ENCODE data around the gene GATAD2A.
"Not testable (repeated sequence)": the region's sequence is repeated elsewhere in the genome, so short reads cannot be mapped to it uniquely, and the experiment has no call there.

Gene GATAD2A, protein sequence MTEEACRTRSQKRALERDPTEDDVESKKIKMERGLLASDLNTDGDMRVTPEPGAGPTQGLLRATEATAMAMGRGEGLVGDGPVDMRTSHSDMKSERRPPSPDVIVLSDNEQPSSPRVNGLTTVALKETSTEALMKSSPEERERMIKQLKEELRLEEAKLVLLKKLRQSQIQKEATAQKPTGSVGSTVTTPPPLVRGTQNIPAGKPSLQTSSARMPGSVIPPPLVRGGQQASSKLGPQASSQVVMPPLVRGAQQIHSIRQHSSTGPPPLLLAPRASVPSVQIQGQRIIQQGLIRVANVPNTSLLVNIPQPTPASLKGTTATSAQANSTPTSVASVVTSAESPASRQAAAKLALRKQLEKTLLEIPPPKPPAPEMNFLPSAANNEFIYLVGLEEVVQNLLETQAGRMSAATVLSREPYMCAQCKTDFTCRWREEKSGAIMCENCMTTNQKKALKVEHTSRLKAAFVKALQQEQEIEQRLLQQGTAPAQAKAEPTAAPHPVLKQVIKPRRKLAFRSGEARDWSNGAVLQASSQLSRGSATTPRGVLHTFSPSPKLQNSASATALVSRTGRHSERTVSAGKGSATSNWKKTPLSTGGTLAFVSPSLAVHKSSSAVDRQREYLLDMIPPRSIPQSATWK

DNA sequence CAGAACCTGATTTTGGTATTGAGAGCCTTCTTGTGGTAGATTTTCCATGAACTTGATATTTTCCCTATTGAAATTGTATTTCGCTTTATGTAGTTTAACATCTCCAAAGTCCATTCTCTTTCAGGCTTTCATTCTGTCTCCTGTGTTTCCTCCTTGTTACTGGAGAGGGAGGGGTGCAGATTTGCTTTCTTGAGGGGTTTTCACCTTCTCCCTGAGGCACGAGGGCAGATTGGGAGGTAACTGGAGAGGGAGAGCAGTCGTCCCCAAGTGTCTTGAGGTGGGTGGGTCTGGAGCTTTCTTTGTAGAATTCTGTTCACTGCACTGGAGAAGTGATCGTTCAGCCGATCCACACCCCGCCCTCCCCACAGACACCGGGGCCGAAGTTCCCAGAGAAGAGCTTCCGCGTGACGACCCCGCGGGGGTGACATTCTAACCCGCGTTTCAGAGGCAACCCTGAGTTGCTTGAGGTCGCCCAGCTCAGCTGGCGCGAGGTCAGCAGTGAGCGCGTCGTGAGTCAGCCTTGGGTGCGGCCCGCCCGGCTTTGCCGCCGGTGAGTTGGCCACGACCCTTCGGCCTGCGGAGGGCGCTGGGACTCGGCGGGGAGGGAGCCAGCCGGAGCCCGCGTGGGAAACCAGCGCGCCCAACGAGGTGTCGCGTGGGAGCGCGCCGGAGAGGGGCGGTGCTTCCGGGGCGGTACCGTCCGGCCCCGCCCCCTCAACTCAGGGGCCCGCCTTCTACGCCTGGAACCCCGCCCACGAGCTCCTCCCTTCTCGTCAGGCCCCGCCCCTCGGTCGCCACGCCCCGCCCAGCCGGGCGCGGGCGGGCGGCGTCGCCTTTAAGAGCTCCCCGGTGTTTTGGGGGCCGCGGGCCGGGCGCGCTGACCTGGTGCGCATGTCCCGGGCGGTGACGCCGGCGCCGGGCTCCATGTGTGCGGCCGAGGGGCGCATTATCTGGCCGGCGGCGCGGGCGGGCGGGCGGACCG is at the start of gene GATAD2A:
Gene GATAD2A (plus strand): TSS at position 797 of the 982 bp plus-strand sequence. CDS start 59,671 bp downstream, outside the sequence.
- DNase-seq = peak; percentile 90

GRCh38 chr19:19356500-19356899 is 49.0 kb upstream of the GATAD2A start:
- DNase-seq = no peak

- no peak for DNase-seq
These were observed 48.4 kb upstream of the GATAD2A start for GRCh38 chr19:19356901-19357566.

DNA sequence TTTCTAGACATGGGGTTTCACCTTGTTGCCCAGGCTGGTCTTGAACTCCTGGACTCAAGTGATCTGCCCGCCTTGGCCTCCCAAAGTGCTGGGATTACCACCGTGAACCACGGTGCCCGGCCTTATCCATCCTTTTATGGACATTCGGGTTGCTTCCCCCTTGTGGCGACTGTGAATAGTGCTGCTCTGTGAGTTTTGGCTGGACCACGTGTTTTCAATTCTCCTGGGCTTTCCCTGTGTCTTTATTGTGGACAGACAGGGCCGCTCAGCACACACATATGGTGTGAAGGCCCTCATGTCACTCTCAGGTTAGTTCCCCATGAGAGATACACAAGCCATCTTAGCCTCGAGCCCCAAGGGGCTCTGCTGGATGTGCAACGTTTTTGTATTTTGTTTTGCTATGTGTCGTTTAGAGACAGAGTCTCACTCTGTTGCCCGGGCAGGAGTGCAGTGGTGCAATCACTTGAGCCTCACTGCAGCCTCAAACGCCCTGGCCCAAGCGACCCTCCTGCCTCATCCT is 44.3 kb upstream of the GATAD2A start:
- DNase-seq = peak; percentile 78

GRCh38 chr19:19362075-19362474 is 43.4 kb upstream of the GATAD2A start:
- no peak for DNase-seq

GRCh38 chr19:19366434-19367396 is 38.8 kb upstream of the GATAD2A start:
- peak; percentile 76 for DNase-seq

- no peak for DNase-seq
These were observed 37.4 kb upstream of the GATAD2A start for GRCh38 chr19:19368087-19368486.

DNA sequence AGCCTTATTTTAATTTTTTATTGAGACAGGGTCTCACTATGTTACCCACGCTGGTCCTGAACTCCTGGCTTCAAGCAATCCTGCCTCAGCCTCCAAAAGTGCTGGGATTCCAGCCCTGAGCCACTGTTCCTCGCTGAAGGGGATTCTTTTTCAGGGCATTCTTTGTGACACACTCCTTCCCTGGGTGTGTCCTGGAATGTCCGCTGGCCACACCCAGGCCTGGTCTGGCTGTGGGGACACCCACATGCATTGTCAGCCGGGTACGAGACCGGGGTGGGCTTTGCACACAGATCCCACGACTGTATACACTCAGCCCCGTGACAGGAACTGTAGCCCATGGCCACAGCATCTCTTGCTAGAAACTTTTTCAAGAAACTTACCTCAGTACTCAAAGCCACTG is 34.4 kb upstream of the GATAD2A start:
- no peak for DNase-seq

- DNase-seq = peak; percentile 24
These were observed 32.6 kb upstream of the GATAD2A start for GRCh38 chr19:19372656-19373416.

GRCh38 chr19:19379527-19379926 is 25.9 kb upstream of the GATAD2A start:
- no peak for DNase-seq

DNA sequence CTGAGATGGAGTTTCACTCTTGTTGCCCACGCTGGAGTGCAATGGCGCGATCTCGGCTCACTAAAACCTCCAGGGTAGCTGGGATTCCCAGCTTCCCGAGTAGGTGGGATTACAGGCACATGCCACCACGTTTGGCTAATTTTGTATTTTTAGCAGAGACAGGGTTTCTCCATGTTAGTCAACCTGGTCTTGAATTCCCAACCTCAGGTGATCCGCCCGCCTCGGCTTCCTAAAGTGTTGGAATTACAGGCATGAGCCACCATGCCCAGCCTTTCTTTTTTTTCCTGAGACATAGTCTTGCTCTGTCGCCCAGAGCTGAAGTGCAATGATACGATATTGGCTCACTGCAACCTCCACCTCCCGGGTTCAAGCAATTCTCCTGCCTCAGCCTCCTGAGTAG is 25.2 kb upstream of the GATAD2A start:
- DNase-seq = not testable (repeated sequence)

- no peak for DNase-seq
These were observed 24.2 kb upstream of the GATAD2A start for GRCh38 chr19:19381007-19381926.

- no peak for DNase-seq
These were observed 23.4 kb upstream of the GATAD2A start for GRCh38 chr19:19382118-19382517.

- DNase-seq = no peak
These were observed 21.0 kb upstream of the GATAD2A start for GRCh38 chr19:19384486-19384885.

- DNase-seq = peak; percentile 100
These were observed 20.2 kb upstream of the GATAD2A start for GRCh38 chr19:19385131-19385895.

- peak; percentile 64 for DNase-seq
These were observed 19.3 kb upstream of the GATAD2A start for GRCh38 chr19:19385896-19386869.

- no peak for DNase-seq
These were observed 18.4 kb upstream of the GATAD2A start for GRCh38 chr19:19387108-19387507.

All from stimulated activated CD4-positive, alpha-beta T cell treated with anti-CD3 and anti-CD28 coated beads, Interleukin-1b, Interleukin-23, amount 100 ng/mL, for 48 hours (primary cell).